GM23338 (cell line): ENCODE data around the gene VSIG10L2. TPM values are rescaled to one million over a fixed set of nuclear protein-coding genes. Genes with fewer than 3 reads are reported as not detected.

Experiments used
- ATAC-seq: fragments of 200-7000 bp; cut with Tn5 transposase; 3 replicates; pipeline ENCODE4 v1.9.1; 2020
- DNase-seq: peaks from one replicate; pipeline ENCODE4 v3.0.0-alpha.2; 2015; ENCODE audit warnings: low spot score
- H2AFZ ChIP-seq: fragments of 200-600 bp; sonication (generic); 2 replicates; pipeline ENCODE4 v1.8.0; 2016; ENCODE audit warnings: antibody characterized with exemption, mild to moderate bottlenecking, moderate library complexity
- H3F3A ChIP-seq: fragments of 200-600 bp; sonication (generic); replicated peaks from 2 replicates; pipeline ENCODE4 v1.8.0; 2017; ENCODE audit warnings: antibody characterized with exemption, mixed run types, low read depth
- H3K27ac ChIP-seq: fragments of 200-600 bp; sonication (generic); 2 replicates; pipeline ENCODE4 v1.6.1; 2016; ENCODE audit warnings: low read depth
- H3K27me3 ChIP-seq: fragments of 200-600 bp; sonication (generic); 2 replicates; pipeline ENCODE4 v1.8.0; 2016; ENCODE audit warnings: mild to moderate bottlenecking, mixed run types, moderate library complexity; ENCODE audit not compliant: insufficient read depth
- H3K36me3 ChIP-seq: fragments of 200-600 bp; sonication (generic); 2 replicates; pipeline ENCODE4 v1.8.0; 2016; ENCODE audit warnings: mild to moderate bottlenecking; ENCODE audit not compliant: insufficient read depth
- H3K4me1 ChIP-seq: fragments of 200-600 bp; sonication (generic); 2 replicates; pipeline ENCODE4 v1.8.0; 2016; ENCODE audit warnings: mild to moderate bottlenecking, moderate library complexity; ENCODE audit not compliant: insufficient read depth
- H3K4me2 ChIP-seq: fragments of 200-600 bp; sonication (generic); 2 replicates; pipeline ENCODE4 v1.7.1; 2017; ENCODE audit warnings: mixed run types
- H3K4me3 ChIP-seq: fragments of 200-600 bp; sonication (generic); 2 replicates; pipeline ENCODE4 v1.6.1; 2016; ENCODE audit warnings: mixed run types
- H3K79me2 ChIP-seq: fragments of 200-600 bp; sonication (generic); replicated peaks from 2 replicates; pipeline ENCODE4 v1.8.0; 2017; ENCODE audit warnings: mild to moderate bottlenecking; ENCODE audit not compliant: insufficient read depth
- H3K9me2 ChIP-seq: fragments of 200-600 bp; sonication (generic); 2 replicates; pipeline ENCODE4 v1.8.0; 2017; ENCODE audit not compliant: insufficient read depth
- H4K20me1 ChIP-seq: fragments of 200-600 bp; sonication (generic); replicated peaks from 2 replicates; pipeline ENCODE4 v1.8.0; 2017; ENCODE audit warnings: mild to moderate bottlenecking; ENCODE audit not compliant: insufficient read depth
- H3K27ac Mint-ChIP-seq: 2 replicates; pipeline ENCODE4 v1.8.0; 2020; ENCODE audit warnings: inconsistent platforms, mild to moderate bottlenecking, moderate library complexity, mixed read lengths
- H3K27me3 Mint-ChIP-seq: 3 replicates; pipeline ENCODE4 v1.8.0; 2022; ENCODE audit warnings: low read depth, mild to moderate bottlenecking, moderate library complexity, mixed read lengths, inconsistent platforms; ENCODE audit not compliant: insufficient read depth, poor library complexity
- H3K36me3 Mint-ChIP-seq: 3 replicates; pipeline ENCODE4 v1.8.0; 2021; ENCODE audit warnings: low read depth, mild to moderate bottlenecking, inconsistent platforms, moderate library complexity, mixed read lengths
- H3K4me1 Mint-ChIP-seq: 3 replicates; pipeline ENCODE4 v1.8.0; 2020; ENCODE audit warnings: mild to moderate bottlenecking, inconsistent platforms, mixed read lengths
- H3K4me3 Mint-ChIP-seq: 3 replicates; pipeline ENCODE4 v1.8.0; 2021; ENCODE audit warnings: moderate library complexity, mild to moderate bottlenecking, inconsistent platforms, mixed read lengths
- H3K9me3 Mint-ChIP-seq: 3 replicates; pipeline ENCODE4 v1.8.0; 2020; ENCODE audit warnings: moderate library complexity, mild to moderate bottlenecking, inconsistent platforms, mixed read lengths
- CREB1 ChIP-seq: fragments of 250-450 bp; sonication (Bioruptor Pico); IDR thresholded peaks from 2 replicates; pipeline ENCODE4 v1.5.0; 2020; ENCODE audit warnings: low read depth, mild to moderate bottlenecking, moderate library complexity
- EZH2 ChIP-seq: fragments of 200-600 bp; sonication (generic); IDR thresholded peaks from one replicate; pipeline ENCODE4 v1.8.0; 2017; ENCODE audit warnings: antibody characterized with exemption, mild to moderate bottlenecking, low read depth; ENCODE audit not compliant: unreplicated experiment
- EZH2phosphoT487 ChIP-seq: fragments of 200-600 bp; sonication (generic); IDR thresholded peaks from one replicate; pipeline ENCODE4 v1.8.1; 2018; ENCODE audit warnings: antibody characterized with exemption; ENCODE audit not compliant: unreplicated experiment
- JUNB ChIP-seq: IDR thresholded peaks from one replicate; pipeline ENCODE4 v1.6.1; 2016; ENCODE audit warnings: antibody characterized with exemption; ENCODE audit not compliant: unreplicated experiment
- NANOG ChIP-seq: IDR thresholded peaks from 2 replicates; pipeline ENCODE4 v1.6.1; 2016; ENCODE audit warnings: antibody characterized with exemption, borderline replicate concordance
- POLR2AphosphoS5 ChIP-seq: IDR thresholded peaks from 2 replicates; pipeline ENCODE4 v1.6.1; 2016; ENCODE audit warnings: antibody characterized with exemption, low read depth
- REST ChIP-seq: IDR thresholded peaks from one replicate; pipeline ENCODE4 v1.6.1; 2018; ENCODE audit warnings: antibody characterized with exemption; ENCODE audit not compliant: unreplicated experiment
- STAT1 ChIP-seq: IDR thresholded peaks from one replicate; pipeline ENCODE4 v1.6.1; 2016; ENCODE audit warnings: antibody characterized with exemption; ENCODE audit not compliant: unreplicated experiment
- ZNF114 ChIP-seq: fragments of 250-450 bp; sonication (Bioruptor Pico); IDR thresholded peaks from 2 replicates; pipeline ENCODE4 v1.5.0; 2020; ENCODE audit warnings: mild to moderate bottlenecking, moderate library complexity
- ZNF331 ChIP-seq: fragments of 250-450 bp; sonication (Bioruptor Pico); IDR thresholded peaks from 2 replicates; pipeline ENCODE4 v1.5.0; 2020; ENCODE audit warnings: low read depth, mild to moderate bottlenecking, moderate library complexity
- ZNF462 ChIP-seq: fragments of 250-450 bp; sonication (Bioruptor Pico); IDR thresholded peaks from 2 replicates; pipeline ENCODE4 v1.5.0; 2020; ENCODE audit warnings: mild to moderate bottlenecking, moderate library complexity
- polyA plus RNA-seq: library from polyadenylated mRNA; unstranded; fragments of >200 nt; fragmentation: Nextera tagmentation; extraction: Ambion mirVana; gene quantifications from 2 replicates; pipeline ENCODE4 v1.2.1, GENCODE V29; 2016
- total RNA-seq: library from RNA; depleted of rRNA; stranded (reverse); fragments of >200 nt; shearing (Covaris generic); gene quantifications from 2 replicates; pipeline ENCODE4 v1.2.3, GENCODE V29; 2014
- TF ChIP-seq, protein P1 (sequence below): IDR thresholded peaks from 2 replicates; pipeline ENCODE4 v1.6.1; 2016; ENCODE audit warnings: antibody characterized with exemption

VSIG10L2 gene
- total and polyA plus RNA-seq, 2 experiments from 2014 or later: 0.63 TPM; not detected in 1

DNA sequence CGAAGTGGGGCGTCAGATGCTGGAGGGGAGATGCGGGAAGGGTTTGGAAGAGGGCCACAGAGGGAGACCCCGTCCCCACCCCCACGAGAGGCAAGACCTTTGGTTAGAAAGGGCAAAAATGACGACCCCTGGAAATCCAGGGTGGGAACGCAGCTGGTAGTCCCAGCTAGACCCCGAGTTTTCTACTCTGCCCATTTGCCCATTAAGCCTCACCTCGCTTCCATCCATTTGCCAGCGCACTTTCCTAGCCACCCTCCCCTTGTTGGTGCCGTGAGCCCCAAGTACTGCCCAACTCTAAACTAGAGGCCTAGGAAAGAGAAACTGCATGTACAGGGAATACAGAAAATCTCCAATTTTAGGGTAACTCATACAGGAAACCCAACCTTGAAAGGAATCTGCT lies 41.2 kb upstream of the VSIG10L2 start (continued):
- TF ChIP-seq REST: no peak
- TF ChIP-seq EZH2: no peak
- no peak for TF ChIP-seq ZNF331 (CRISPR knock-in tag)
- no peak for TF ChIP-seq NANOG
- no peak for TF ChIP-seq CREB1
- TF ChIP-seq JUNB: no peak

DNA sequence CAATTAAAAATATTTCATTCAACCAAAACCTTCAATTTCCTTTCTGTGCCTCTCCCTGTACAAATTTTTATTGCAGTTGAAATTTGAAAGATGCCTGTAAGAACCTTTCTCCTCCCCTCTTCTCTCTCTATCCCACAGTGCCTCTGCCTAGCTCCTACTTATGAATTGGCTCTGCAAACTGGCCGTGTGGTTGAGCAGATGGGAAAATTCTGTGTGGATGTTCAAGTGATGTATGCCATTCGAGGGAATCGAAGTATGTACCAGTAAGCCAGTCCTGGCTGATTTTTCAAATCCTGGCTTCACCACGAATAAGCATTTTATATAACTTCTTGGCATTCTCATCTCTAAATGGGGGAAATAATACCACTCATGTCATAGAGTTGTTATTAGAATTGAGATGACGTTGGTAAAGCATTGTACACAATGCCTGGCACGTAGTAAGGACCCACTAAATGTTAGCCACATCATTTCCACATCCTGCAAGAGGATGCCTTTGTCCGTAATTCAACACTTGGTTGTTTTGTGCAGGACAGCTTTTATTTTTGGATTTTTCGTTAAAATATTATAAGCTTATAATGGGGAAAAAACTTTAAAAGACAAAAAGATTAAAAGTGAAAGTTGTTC lies 35.5 kb upstream of the VSIG10L2 start:
- Mint-ChIP-seq H3K27me3 (peaks cover 5% of the 10 kb centered on the region), H3K27ac (no peak overlapping the region)
- DNase-seq: no peak

More for the DNA sequence above, 35.5 kb upstream of the VSIG10L2 start:
- Histone ChIP-seq H3K27me3 (peaks cover 6% of the 10 kb centered on the region), H3F3A (no peaks in the 10 kb centered on the region), H4K20me1 (no peaks in the 10 kb centered on the region), H3K4me1 (no peaks in the 10 kb centered on the region), H3K4me2 (no peak overlapping the region), H2AFZ (no peak overlapping the region), H3K36me3 (peaks cover 4% of the 10 kb centered on the region; the same call in 1 of the 2 replicates), H3K27ac (no peak overlapping the region), H3K4me3 (no peak overlapping the region), H3K9me2 (no peaks in the 10 kb centered on the region), H3K79me2 (no peaks in the 10 kb centered on the region)
- Mint-ChIP-seq H3K4me3 (no peak overlapping the region), H3K36me3 (peaks cover 20% of the 10 kb centered on the region), H3K4me1 (peaks cover under 1% of the 10 kb centered on the region; the same call in 1 of the 3 replicates), H3K9me3 (no peaks in the 10 kb centered on the region)
- no peak for ATAC-seq
- no peak for TF ChIP-seq EZH2phosphoT487
- TF ChIP-seq STAT1: no peak
- TF ChIP-seq ZNF114 (CRISPR knock-in tag): no peak
- TF ChIP-seq, protein P1, sequence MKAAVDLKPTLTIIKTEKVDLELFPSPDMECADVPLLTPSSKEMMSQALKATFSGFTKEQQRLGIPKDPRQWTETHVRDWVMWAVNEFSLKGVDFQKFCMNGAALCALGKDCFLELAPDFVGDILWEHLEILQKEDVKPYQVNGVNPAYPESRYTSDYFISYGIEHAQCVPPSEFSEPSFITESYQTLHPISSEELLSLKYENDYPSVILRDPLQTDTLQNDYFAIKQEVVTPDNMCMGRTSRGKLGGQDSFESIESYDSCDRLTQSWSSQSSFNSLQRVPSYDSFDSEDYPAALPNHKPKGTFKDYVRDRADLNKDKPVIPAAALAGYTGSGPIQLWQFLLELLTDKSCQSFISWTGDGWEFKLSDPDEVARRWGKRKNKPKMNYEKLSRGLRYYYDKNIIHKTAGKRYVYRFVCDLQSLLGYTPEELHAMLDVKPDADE: no peak
- TF ChIP-seq JUNB: no peak
- TF ChIP-seq POLR2AphosphoS5: no peak
- no peak for TF ChIP-seq ZNF462 (CRISPR knock-in tag)
